Thyroid gland (tissue), 4 donors: ENCODE results near the gene SNURF. TPM values are rescaled to one million over a fixed set of nuclear protein-coding genes. Genes with fewer than 3 reads are reported as not detected.
"Not testable (repeated sequence)": the region's sequence is repeated elsewhere in the genome, so short reads cannot be mapped to it uniquely, and the experiment has no call there.

ENCODE experiments used
- DNase-seq, 2 donors: peaks; one replicate each; pipeline ENCODE4 v3.0.0-alpha.2; 2019
- H3K27ac ChIP-seq, 3 donors: fragments of 200-600 bp; sonication (generic); 1 replicate in 2 of 3; 2 replicates in 1 of 3; pipeline ENCODE4 v1.5.1; 2016 to 2019; ENCODE audit warnings: mild to moderate bottlenecking in 1 of 3, moderate library complexity in 1 of 3
- H3K27me3 ChIP-seq: fragments of 200-600 bp; sonication (generic); one replicate; pipeline ENCODE4 v1.5.1; 2019
- H3K36me3 ChIP-seq, 2 donors: fragments of 200-600 bp; sonication (generic); one replicate each; pipeline ENCODE4 v1.5.1; 2016 to 2019
- H3K4me1 ChIP-seq, 2 donors: fragments of 200-600 bp; sonication (generic); one replicate each; pipeline ENCODE4 v1.5.1; 2017 to 2019
- H3K4me3 ChIP-seq, 3 donors: fragments of 200-600 bp; sonication (generic); replicated peaks in 1 of 3; 1 replicate in 2 of 3; 2 replicates in 1 of 3; pipeline ENCODE4 v1.5.1; 2016; ENCODE audit warnings: mild to moderate bottlenecking in 1 of 3
- H3K9me3 ChIP-seq: fragments of 200-600 bp; sonication (generic); one replicate; pipeline ENCODE4 v1.5.1; 2017
- POLR2A ChIP-seq, 2 donors: fragments of 450-650 bp; IDR thresholded peaks; one replicate each; pipeline ENCODE4 v1.6.1; 2017; ENCODE audit warnings: antibody characterized with exemption in 2 of 2, mild to moderate bottlenecking in 2 of 2, moderate library complexity in 1 of 2
- WGBS, 2 donors: methylation state at CpG; one replicate each; pipeline ENCODE4 v1.1.5; 2017; 5-methylcytosine and 5-hydroxymethylcytosine counted together
- intact Hi-C: fragments of 100-400 bp; cut with DNase I; formaldehyde crosslinking; loops from one replicate; pipeline ENCODE4 v1.15.1; 2023
- total RNA-seq, 4 donors: library from RNA; depleted of rRNA; stranded (reverse); fragments of >200 nt; gene quantifications; one replicate each; pipeline ENCODE4 v1.2.3, GENCODE V29; 2016
- TF ChIP-seq, protein P1 (sequence below), 6 experiments: fragments of 200-600 bp in 3 of 6; fragments of 450-650 bp in 3 of 6; sonication (generic) in 3 of 6; IDR thresholded peaks; one replicate each; pipeline ENCODE4 v1.5.1; 2016 to 2019; ENCODE audit warnings: antibody characterized with exemption in 6 of 6, mild to moderate bottlenecking in 2 of 6, inconsistent platforms in 1 of 6, moderate library complexity in 1 of 6

Gene SNURF, protein sequence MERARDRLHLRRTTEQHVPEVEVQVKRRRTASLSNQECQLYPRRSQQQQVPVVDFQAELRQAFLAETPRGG
- 10 to 100 TPM; 42.9 to 65.2 (median 54.1) TPM for total RNA-seq

DNA sequence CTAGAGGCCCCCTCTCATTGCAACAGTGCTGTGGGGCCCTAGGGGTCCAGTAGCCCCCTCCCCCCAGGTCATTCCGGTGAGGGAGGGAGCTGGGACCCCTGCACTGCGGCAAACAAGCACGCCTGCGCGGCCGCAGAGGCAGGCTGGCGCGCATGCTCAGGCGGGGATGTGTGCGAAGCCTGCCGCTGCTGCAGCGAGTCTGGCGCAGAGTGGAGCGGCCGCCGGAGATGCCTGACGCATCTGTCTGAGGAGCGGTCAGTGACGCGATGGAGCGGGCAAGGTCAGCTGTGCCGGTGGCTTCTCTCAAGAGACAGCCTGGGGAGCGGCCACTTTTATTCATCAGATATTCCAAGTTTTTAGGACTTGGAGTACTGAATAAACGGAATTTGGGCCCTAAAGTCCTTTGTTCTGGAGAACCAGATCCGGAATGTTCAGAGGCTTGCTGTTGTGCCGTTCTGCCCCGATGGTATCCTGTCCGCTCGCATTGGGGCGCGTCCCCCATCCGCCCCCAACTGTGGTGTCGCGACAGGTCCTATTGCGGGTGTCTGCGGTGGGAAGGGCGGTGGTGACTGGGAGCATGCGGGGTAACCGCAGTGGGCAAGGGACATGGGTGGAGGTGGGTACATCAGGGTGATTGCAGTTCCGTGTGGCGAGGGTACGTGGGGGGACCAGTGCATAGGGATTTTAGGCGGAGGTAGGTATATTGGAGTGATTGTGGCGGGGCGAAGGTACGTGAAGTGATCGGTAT, at the start of gene SNURF, which contains the start of gene SNRPN:
TSS of gene SNURF (plus strand) at position 205 of the 748 bp plus-strand sequence. CDS start at position 267, 62 bp downstream.
TSS of gene SNRPN (plus strand) at position 205 of the 748 bp plus-strand sequence. CDS start 19,467 bp downstream, outside the sequence.
- 55 to 65% methylated on average over 35 to 47 of the region's 47 CpGs for WGBS, 2 donors
- Histone ChIP-seq H3K4me3 (peak within 1 kb of the TSS; percentile 48 to 98 (median 67)), H3K27ac (peak within 1 kb of the TSS; percentile 72 to 86 (median 78)), H3K9me3 (no peaks in the 10 kb centered on the region), H3K27me3 (no peaks in the 10 kb centered on the region), H3K36me3 (no peaks in the 10 kb centered on the region), H3K4me1 (peaks cover 0 to 3% of the 10 kb centered on the region in 2 donors)
- peak; percentile 76 to 78 for DNase-seq
- intact Hi-C loops = no loop called here
- peak in 1 of 2 donors; percentile 91 for TF ChIP-seq POLR2A (IDR thresholded peaks at IDR 0.05)
- TF ChIP-seq, protein P1, sequence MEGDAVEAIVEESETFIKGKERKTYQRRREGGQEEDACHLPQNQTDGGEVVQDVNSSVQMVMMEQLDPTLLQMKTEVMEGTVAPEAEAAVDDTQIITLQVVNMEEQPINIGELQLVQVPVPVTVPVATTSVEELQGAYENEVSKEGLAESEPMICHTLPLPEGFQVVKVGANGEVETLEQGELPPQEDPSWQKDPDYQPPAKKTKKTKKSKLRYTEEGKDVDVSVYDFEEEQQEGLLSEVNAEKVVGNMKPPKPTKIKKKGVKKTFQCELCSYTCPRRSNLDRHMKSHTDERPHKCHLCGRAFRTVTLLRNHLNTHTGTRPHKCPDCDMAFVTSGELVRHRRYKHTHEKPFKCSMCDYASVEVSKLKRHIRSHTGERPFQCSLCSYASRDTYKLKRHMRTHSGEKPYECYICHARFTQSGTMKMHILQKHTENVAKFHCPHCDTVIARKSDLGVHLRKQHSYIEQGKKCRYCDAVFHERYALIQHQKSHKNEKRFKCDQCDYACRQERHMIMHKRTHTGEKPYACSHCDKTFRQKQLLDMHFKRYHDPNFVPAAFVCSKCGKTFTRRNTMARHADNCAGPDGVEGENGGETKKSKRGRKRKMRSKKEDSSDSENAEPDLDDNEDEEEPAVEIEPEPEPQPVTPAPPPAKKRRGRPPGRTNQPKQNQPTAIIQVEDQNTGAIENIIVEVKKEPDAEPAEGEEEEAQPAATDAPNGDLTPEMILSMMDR (IDR thresholded peaks at IDR 0.05) = no peak

DNA sequence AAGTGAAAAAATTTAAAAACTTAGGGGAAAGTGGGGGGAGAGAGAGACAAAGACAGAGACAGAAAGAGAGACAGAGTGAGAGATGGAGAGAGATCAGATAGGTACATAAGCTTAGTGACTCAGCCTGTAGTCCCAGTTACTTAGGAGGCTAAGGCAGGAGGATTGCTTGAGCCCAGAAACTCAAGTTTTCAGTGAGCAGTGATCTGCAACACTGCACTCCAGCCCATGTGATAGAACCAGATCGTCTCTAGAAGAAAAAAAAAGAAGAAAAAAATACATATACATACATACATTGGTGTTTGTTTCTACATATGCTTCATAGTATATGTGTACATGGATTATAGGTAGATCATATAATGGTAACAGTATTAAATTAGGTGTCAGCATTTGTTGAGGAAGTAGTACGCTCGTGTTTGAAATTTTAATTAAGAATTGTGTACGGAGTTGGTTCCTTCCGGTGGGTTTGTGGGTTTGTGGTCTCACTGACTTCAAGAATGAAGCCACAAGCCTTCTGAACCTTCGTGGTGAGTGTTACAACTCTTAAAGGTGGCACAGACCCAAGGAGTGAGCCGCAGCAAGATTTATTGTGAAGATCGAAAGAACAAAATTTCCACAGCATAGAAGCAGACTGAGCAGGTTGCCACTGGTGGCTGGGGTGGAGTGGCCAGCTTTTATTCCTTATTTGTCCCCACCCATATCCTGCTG, 38.3 kb upstream of the SNURF start:
- DNase-seq = no peak
- intact Hi-C loops = no loop called here
- Histone ChIP-seq H3K27ac (no peak overlapping the region), H3K27me3 (no peaks in the 10 kb centered on the region), H3K4me3 (no peak overlapping the region), H3K9me3 (no peaks in the 10 kb centered on the region), H3K4me1 (peaks cover 0 to 4% of the 10 kb centered on the region in 2 donors), H3K36me3 (no peaks in the 10 kb centered on the region)
- TF ChIP-seq POLR2A (IDR thresholded peaks at IDR 0.05) = no peak
- TF ChIP-seq, protein P1 (IDR thresholded peaks at IDR 0.05) = no peak
- 75 to 77% methylated on average over 8 of the region's 8 CpGs for WGBS, 2 donors

GRCh38 chr15:24917431-24917830, 37.4 kb upstream of the SNURF start:
- 85 to 86% methylated on average over 14 of the region's 14 CpGs for WGBS, 2 donors
- Histone ChIP-seq H3K4me3 (no peak overlapping the region), H3K27me3 (no peaks in the 10 kb centered on the region), H3K4me1 (peaks cover 0 to 4% of the 10 kb centered on the region in 2 donors), H3K9me3 (no peaks in the 10 kb centered on the region), H3K36me3 (no peaks in the 10 kb centered on the region), H3K27ac (no peak overlapping the region)
- TF ChIP-seq, protein P1 (IDR thresholded peaks at IDR 0.05) = no peak
- no peak for TF ChIP-seq POLR2A (IDR thresholded peaks at IDR 0.05)
- intact Hi-C loops = no loop called here
- no peak for DNase-seq

DNA sequence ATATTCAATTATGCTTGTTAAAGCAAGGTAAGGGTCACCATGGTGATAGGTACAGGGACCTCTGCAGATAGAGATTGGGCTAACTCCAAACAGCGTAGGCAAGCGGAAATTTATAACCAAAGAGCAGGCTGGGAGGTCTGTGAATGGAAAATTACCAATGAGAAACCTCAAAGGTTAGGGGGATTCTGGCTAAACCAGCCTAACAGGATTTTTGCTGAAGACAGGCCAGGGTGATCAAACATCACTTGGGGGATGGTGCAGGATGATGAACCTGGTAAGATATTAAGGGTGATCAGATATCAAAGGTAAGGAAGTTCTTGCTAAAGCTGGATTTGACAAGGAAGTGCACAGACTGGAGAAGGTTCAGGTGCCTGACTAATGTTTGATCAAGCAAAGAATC, 35.3 kb upstream of the SNURF start:
- peak; percentile 12 to 19 for DNase-seq
- H3K36me3 ChIP-seq = no peaks in the 10 kb centered on the region
- no peak overlapping the region for H3K4me3 ChIP-seq
- TF ChIP-seq, protein P1 (IDR thresholded peaks at IDR 0.05) = no peak
- TF ChIP-seq POLR2A (IDR thresholded peaks at IDR 0.05) = no peak
- H3K27me3 ChIP-seq = no peaks in the 10 kb centered on the region
- peak overlapping the region; percentile 34 to 64 (median 63) for H3K27ac ChIP-seq
- no peaks in the 10 kb centered on the region for H3K9me3 ChIP-seq
- intact Hi-C loops = no loop called here
- WGBS, 2 donors = 66 to 76% methylated on average over 2 of the region's 2 CpGs
- H3K4me1 ChIP-seq = peaks cover 4 to 6% of the 10 kb centered on the region in 2 donors

DNA sequence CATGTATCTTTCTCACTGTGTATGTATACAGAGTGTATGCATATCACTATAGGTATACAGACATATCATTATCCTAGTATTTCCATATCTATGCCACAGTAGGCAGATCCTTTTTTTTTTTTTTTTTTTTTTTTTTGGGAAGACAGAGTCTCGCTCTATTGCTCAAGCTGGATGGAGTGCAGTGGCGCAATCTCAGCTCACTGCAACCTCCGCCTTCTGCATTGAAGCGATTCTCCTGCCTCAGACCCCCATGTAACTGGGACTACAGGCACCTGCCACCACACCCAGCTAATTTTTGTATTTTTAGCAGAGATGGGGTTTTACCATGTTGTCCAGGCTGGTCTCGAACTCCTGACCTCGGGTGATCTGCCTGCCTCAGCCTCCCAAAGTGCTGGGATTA, 32.0 kb upstream of the SNURF start:
- Histone ChIP-seq H3K4me1 (peaks cover 9 to 12% of the 10 kb centered on the region in 2 donors), H3K27ac (peak overlapping the region in 1 of 3 donors; percentile 24)
- intact Hi-C loops, H3K4me3 ChIP-seq, H3K9me3 ChIP-seq, H3K27me3 ChIP-seq, H3K36me3 ChIP-seq: not testable (repeated sequence)
- WGBS, 2 donors = 61 to 74% methylated on average over 6 of the region's 6 CpGs
- DNase-seq = peak; percentile 61 to 66
